Activated naive CD4-positive, alpha-beta T cell treated with Interleukin-2 at 50 U/mL for 16 hours (primary cell): ENCODE data around the gene RPL10.
A peak's percentile ranks its signal among the peaks of the same experiment; 100 is the strongest.

Experiments used
- DNase-seq: peaks from one replicate; pipeline ENCODE4 v3.0.0-alpha.2; 2020

Gene RPL10

DNA sequence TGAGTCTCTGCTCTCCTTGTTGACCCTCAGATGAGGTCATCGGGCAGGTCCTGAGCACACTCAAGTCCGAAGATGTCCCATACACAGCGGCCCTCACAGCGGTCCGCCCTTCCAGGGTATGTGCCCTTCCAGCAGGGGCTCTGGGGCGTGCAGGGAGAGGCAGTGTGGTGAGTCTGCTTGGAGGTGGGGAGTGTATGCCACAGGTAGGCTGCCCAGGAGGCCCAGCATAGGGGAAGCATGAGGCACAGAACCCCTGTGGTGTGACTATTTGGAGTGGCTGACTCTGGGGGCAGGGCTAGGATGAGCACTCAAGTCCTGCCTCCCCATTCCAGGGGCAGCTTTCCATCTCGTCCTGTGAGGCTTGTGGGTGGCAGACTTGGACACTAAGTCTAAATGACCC, 35.4 kb downstream of the RPL10 start:
- no peak for DNase-seq

DNA sequence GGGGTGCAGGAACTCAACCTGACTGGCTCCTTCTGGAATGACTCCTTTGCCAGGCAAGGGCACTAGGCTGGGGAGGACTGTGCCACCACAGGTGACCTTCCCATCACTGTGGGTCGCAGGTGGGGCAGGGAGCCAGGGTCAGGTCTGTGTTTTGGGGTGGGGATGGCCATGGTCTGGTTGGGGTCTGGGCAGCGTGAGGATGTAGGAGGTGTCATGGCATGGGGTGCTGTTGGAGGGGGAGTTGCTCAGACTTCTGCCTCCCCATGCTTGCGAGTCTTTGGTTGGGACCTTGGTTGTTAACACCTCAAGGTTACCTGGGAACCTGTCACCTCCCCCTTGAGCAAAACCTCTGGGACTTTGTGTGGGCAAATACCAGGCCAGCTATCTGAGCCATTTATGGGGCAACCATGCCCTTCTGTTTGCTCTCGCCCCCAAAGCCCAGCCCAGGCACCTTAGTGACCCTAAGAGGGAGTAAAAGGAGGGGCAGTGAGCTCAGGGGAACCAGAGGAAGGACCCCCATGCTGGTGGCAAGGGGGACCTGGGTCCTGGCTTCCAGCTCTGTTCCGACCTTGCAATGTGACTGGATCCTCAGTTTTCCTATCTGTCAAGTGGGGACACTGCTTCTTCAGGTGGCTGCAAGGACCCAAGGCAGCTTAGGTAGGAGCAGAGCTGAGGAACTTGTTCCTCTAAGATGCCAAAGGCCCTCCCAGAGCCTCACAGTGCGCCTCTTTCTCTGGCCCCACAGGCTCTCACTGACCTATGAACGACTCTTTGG, 36.4 kb downstream of the RPL10 start:
- no peak for DNase-seq

DNA sequence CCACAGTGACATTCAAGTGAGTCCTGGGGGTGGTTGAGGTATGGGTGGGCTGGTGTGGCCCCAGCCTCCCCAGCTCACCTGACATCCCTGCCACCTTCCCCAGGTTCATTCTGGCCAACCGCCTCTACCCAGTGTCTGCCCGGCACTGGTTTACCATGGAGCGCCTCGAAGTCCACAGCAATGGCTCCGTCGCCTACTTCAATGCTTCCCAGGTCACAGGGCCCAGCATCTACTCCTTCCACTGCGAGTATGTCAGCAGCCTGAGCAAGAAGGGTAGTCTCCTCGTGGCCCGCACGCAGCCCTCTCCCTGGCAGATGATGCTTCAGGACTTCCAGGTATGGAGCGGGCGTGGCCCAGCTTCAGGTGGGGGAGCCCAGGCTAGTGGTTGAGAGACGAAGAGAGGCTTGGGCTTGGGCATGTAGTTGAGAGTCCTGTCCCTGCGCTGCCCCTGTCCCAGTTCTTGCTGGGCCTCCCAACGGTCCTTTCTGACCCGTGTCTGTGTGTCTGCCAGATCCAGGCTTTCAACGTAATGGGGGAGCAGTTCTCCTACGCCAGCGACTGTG, 37.1 kb downstream of the RPL10 start:
- no peak for DNase-seq

DNA sequence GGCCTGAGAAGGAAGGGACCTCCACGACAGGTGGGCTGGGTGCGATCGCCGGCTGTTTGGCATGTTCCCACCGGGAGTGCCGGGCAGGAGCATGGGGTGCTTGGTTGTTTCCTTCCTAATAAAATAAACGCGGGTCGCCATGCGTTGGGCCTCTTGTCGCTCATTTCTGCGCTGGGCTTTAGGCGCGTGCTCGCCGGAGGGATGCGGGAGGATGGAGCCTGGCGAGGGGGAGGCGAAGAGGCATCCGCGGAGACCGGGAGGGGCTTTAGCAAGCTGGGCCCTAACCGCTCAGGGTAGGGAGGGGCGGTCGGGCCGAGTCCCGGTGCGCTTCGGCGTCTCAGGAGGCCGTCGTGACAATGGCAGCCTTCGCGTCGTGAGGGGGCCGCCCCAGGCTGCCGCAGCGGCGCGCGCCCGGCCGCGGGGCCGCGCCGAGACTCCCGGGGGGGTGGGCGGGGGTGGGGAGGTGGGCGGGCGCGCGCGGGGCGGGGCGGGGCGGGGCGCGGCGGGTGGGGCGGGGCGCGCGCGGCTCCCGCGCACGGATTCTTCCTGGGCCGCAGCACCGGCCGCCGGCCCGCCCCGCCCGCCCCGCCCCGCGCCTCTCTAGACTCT, 38.3 kb downstream of the RPL10 start:
- DNase-seq, result peak; percentile 54

DNA sequence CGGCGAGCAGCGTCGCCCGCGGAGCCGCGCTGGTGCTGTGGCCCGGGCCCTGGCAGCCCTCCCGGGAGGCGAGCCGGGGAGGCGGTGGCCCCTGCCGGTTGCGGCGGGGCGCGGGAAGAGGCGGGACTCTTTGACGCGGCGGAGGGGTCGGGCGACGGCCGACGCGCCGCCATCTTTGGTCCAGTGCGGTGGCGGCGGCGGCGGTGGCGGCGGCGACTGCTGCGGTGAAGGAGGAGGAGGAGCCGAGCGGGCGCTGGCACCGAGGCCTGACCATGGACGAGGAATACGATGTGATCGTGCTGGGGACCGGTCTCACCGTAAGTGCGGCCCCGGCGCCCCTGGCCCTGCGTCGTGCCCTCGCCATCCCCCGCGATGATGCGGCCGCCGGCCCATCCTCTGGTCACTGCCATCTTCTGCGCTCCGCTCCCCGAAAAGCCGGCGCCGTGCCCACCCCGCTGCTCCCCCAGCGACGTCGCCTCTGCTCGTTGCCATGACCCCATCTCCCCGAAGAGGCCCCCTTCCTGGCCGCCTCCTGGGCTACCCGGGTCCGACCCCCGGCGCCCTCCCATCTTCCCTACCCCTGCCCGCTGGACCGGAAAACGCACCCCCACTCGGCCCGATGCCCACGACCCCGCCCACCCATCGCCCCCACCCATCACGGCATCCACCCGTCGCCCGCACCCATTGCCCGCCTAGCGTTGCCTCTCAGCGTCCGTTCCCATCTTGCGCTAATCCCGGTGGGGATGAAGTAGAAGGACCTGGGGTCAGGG, 39.0 kb downstream of the RPL10 start, which contains the start of gene GDI1:
TSS of gene GDI1 (plus strand) at position 172 of the 770 bp plus-strand sequence. CDS start at position 273, 101 bp downstream.
- peak; percentile 55 for DNase-seq

DNA sequence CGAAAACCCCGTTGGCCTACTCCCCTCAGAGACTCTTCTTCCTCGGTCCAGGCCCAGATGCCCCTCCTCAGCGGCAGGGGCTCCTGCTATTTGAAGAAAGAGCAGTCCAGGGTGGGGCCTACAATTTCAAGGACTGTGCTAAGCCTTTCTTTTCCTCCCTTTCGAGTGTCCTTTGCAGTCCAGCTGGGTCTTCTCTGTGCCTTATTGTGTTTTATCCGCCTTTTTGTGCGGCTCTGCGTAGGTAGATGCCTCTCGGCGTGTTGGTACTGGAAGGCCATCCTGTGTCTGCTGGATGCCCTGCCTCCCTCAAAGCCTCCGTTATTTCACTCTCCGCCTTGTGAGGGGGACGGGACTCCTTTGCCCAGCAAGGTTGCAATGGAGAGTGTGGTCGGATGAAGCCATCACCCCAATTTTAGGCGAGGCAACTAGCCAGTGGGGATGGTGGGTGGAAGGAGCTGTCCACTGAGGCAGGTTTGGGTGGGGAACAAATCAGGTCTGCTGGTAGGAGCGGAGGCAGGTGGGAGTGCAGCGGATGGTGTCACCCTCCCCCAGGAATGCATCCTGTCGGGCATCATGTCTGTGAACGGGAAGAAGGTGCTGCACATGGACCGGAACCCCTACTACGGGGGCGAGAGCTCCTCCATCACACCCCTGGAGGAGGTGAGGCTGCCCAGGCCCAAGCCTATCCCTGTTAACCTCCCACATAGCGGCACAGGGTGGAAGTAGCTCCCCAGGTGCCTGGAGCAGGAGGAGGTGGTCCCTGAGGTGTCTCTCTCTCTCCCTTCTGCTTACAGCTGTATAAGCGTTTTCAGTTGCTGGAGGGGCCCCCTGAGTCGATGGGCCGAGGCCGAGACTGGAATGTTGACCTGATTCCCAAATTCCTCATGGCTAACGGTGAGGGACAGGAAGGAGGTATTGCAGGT, 40.1 kb downstream of the RPL10 start:
- no peak for DNase-seq

DNA sequence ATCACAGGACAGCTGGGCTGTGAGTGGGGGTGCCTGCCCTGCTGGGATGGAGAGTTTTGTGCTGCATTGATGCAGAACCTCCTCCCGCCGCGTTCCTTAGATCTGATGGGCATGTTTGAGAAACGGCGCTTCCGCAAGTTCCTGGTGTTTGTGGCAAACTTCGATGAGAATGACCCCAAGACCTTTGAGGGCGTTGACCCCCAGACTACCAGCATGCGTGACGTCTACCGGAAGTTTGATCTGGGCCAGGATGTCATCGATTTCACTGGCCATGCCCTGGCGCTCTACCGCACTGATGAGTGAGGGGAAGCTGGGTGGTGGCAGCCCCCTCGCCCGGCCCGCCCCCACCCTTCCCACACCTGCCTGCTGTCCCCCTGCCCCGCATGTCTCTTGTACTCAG, 41.7 kb downstream of the RPL10 start:
- no peak for DNase-seq

DNA sequence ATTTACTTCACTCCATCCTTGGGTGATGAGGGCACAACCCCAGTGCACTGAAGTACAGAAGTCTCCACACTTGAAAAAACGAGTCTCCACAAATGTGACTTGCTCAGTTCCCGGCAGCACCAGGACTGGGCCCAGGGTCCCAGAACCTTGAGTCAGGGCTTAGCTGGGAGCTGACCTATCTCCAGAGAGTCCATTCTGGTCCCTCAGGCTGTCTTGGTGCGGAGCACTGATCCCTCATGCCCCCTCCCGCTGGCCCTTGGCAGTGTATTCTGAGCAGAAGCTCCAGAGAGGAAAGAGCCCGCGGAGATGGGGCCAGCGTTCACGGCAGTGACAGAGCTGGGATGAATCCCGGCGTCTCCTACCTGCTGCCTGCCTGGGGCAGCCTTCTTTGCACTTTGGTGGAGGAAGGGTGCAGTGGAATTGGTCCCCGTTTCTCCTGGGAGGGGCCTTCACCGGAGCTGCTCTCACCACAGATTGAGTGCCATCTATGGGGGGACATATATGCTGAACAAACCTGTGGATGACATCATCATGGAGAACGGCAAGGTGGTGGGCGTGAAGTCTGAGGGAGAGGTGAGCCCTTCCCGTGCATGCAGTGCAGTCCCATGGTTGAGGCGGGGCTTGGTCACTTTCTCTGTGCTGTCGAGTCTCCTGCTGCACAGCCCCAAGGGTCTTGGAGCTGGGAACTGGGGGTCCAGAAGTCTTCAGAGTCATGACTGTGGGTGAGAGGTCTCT, 42.6 kb downstream of the RPL10 start:
- no peak for DNase-seq

DNA sequence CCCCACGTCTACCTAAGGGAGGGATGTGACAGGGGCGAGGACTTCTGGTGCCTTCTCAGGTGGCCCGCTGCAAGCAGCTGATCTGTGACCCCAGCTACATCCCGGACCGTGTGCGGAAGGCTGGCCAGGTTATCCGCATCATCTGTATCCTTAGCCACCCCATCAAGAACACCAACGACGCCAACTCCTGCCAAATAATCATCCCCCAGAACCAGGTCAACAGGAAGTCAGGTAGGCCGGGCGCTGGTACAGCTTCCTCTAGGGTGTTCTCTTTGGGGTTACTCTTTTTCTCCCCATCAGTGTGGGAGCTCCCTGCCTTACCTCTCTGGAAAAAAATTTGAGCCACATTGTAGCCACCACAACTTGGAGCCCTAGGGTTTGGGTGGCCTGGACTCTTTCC, 43.4 kb downstream of the RPL10 start:
- no peak for DNase-seq

DNA sequence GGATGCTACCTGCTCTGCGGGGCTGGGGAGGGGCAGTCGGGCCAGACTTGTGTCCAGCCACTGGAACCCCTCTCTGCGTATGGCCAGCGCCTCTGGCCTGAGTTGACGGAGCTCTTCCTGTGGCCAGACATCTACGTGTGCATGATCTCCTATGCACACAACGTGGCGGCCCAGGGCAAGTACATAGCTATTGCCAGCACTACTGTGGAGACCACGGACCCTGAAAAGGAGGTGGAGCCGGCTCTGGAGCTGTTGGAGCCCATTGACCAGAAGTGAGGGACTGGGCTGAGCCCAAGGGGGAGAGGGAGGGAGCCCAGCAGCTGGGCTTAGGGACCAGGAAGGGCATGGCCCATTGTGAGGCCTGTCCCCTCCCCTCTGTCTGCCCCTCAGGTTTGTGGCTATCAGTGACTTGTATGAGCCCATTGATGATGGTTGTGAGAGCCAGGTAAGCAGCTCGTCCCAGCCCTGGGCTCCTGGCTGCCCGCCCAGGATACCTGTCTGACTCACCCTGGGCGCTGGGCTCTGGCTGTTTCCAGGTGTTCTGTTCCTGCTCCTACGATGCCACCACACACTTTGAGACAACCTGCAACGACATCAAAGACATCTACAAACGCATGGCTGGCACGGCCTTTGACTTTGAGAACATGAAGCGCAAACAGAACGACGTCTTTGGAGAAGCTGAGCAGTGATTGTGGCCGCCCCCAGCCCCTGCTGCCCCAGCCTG, 44.0 kb downstream of the RPL10 start:
- DNase-seq, result no peak

DNA sequence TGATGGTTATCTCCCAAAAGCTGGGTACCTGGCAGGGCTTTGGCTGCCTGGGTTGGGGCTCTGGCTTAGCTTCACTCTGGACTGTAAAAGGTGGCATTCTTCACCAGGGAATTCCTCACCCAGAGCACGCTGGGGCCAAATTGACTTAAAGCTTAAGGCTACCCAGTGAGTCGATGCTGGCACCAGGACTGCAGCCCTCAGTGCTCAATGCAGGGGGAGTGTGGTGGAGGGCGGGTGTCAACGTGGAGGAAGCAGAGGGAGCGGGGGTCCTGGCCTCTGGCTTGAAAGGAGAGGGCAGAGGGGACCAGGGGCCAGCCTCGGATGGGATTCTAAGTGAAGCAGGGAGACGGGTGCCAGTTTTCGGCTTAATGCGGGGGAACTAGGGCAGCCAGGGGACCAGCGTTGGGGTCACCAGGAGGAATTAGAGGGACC, 45.3 kb downstream of the RPL10 start:
- DNase-seq, result no peak

DNA sequence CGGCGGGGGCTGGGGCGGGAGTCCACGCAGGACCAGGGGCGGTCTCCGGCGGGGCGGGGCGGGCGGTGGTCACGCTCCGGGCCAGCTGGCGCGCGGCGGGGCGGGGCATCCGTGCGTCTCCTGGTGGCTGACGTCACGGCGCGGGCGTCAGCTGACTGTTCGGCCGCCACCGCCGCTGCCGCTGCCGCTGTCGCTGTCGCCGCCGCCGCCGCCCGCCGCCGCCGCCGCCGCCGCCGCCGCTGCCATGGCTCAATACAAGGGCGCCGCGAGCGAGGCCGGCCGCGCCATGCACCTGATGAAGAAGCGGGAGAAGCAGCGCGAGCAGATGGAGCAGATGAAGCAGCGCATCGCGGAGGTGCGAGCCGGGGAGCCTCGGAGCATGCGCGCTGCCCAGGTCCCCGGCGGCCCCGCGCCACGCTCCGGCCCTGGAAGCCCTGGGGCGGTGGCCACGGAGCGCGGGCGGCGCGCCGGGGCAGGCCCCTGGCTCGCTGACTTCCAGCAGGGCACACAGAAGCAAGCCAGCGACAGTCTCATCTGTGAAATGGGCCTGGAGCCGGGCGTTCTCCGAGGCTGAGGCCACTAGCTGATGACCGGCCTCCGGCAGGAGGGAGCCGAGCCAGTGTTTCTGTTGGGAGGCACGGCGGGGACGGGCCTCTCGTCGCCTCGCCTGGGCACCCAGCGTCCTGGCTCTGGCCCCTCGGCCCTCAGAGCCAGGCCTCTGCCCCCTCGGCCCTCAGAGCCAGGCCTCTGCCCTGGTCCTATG, 46.0 kb downstream of the RPL10 start, which contains the start of gene FAM50A:
TSS of gene FAM50A (plus strand) at position 150 of the 763 bp plus-strand sequence. CDS start at position 245, 95 bp downstream.
- DNase-seq, result peak; percentile 77

DNA sequence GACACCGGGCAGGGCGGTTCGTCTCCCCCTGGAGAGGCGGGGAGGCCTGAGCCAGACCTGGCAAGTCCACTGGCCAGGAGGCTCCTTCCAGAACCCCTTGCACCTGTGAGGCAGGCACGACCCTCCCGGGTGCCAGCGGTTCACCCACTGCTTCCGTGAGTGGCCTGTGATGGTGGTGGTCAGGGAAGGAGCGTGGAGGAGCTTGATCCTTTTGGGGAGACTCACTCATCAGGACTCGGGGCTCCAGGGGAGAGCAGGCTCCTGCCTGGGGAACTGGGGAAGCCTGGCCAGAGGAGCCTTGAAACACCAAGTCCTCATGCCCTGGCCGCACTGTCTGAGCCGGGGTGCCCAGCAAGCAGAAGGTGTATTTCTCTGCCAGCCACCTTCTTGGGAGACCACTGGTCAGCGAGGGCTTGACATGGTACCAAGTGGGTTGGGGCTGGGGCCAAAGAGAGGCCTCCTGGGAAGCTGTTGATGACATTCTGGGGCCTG, 46.6 kb downstream of the RPL10 start:
- no peak for DNase-seq

DNA sequence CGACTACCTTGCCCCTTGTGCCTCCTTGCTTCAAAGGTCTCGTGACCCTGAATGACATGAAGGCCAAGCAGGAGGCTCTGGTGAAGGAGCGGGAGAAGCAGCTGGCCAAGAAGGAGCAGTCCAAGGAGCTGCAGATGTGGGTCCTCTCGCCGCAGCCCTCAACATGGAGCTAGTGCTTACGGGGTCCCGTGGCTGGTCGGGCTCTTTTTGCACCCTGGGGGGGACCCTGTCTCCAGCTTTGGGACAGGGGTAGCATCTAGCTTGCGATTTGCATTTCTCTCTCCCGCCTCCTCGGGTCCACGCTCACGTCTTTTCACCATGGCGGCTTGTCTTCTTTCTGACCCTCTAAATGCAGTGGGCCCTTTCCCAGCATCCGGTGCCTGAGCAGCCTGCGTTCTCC, 47.6 kb downstream of the RPL10 start:
- DNase-seq, result no peak

DNA sequence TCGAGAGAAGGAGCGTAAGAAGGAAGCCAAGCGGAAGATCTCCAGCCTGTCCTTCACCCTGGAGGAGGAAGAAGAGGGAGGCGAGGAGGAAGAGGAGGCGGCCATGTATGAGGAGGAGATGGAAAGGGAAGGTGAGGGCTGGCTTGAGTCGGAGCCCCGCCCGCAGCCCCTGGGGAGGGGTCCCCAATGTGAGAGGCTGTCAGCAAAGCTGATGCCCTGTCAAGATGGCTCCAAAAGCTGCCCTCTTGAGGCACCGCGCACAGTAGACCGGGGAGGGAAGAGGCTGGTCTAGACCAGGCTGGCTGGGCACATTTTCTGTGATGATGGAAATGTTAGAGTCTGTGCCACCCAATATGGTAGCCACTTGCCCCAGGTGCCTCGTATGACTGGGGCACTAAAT, 48.3 kb downstream of the RPL10 start:
- DNase-seq, result no peak

DNA sequence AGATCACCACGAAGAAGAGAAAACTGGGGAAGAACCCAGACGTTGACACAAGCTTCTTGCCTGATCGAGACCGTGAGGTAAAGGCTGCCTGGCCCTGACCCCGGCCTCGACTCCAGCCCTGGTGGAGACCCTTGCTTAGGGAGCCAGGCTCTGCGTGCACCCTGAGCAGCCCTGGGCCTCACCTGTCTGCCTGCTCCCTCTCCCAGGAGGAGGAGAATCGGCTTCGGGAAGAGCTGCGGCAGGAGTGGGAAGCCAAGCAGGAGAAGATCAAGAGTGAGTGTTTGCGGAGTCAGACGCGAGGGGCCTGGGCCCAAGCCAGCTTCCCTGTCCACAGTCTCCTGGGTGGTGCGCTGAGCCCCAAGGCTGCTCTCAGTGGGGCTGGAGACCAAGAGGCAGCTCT, 50.3 kb downstream of the RPL10 start:
- no peak for DNase-seq

DNA sequence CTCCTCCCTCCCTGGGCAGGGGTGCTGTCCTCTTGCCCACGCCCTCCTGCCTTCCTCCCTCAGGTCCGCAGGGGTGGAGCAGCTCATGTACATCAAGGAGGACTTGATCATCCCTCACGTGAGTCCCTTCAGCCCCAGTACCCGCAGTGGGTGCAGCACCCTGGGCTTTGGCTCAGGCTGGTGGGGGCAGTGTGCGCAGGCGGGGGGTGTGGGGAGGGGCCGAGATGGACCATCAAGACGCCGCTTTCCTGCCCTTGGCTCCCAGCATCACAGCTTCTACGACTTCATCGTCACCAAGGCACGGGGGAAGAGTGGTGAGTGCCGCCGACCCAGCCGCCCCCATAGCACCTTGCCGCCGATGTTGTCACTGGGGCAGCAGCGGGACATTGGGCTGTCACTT, 51.4 kb downstream of the RPL10 start:
- no peak for DNase-seq

DNA sequence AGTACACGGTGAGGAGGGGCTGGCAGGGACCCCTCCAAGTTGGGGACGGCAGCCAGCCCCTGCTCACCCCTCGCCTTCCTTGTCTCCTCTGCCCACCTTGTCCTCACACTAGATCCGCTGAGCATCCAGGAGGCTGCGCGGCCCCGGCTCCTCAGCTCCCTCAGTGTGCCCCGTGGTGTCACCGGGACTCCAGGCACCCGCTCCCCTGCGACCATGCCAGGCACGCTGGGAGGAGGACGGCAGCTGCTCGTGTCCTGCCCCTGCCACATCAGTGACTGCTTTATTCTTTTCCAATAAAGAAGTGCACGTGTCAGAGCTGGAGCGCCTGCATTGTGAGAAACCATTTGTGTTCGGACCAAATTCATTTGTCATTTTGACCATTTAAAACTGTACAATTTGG, 52.1 kb downstream of the RPL10 start:
- DNase-seq, result no peak
